ENCODE measurements around the gene IFIH1.

IFIH1 gene

DNA sequence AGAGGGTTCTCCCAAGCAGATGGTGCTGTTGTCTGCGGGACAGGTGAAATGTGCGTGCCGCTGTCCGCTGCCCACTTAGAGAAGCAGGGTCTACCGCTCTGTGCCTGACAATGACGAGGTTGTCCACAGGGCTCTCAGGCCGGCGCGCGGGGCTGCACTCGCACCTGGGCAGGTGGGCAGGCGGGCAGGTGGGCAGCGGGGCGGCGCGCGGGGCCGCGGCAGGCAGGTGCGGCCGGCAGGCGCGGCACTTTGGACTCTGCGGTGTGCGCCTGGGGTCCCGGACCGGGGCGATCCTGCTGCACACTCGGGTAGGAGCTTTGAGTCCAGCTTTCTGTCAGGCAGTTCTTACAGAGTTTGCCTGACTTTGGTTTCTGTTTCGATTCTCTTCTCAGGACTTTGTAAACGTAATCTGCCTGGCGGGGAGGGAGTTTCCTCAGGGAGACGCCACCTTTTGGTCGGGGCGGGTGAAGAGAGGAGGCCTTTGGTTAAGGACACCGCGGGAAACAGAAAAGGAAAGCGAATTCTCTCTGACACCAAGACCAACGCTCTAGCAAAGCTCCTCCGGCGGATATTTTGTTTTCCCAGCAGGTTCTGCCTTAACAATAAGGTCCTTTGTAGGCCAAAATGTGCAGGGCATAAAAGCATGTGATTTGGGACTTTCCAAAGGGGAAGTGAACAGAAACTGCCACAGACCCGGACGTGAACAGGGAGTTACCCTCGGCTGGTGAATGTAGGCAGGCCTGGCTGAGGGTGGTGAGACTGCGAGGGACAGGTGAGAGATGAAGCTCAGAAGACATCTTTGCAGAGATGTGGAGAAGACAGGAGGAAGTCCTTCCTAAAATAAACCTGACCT, at the start of gene IFIH1:
IFIH1 (minus strand) TSS at position 357 of the 853 bp plus-strand sequence. CDS start 377 bp downstream, outside the sequence.
- peak; percentile 90 for DNase-seq (ENCODE audit: low spot score)

- DNase-seq (ENCODE audit: low spot score) = no peak
These were observed 46.9 kb upstream of the IFIH1 start for GRCh38 chr2:162365392-162365791.

- DNase-seq (ENCODE audit: low spot score) = no peak
These were observed 26.1 kb upstream of the IFIH1 start for GRCh38 chr2:162344617-162344950.

DNA sequence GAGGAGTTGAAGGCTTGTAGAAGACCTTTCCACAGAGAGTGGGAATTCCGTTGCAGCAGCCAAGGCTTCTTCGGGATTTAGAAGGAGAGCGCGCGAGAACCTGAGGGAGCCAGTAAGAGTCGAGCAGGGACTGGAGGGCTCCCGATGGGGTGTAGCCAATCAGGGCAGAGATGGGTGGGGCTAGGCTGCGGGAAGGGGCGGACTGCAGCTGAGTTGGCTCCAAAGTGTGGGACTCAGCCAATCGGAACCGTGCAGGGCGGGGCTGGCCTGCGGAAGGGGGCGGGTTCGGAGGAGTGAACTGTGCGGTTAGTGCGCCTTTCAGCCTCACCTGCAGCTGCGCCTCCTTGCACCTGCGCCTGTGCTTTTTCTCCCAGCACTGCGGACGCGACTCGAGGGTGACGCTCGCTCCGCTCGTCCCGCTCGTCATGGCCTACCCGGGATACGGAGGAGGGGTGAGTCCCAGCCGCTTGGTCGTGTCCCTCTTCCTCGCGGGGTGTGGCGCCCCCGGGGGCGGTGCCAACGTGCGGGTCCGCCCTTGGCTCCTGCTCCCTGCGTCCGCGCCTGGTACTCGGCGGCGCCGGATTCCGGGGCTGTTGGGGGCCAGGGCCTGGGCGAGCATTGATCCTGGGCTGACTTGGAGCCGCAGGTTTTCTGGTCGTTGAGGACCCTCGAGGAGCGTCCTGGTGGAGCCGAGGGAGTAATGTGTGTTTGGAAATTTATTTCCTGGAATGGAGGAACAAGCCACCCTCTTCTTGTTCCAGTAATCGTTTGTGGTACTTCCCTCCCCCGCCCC, 25.5 kb upstream of the IFIH1 start, which contains the start of gene GCA:
GCA (plus strand) TSS at position 309 of the 793 bp plus-strand sequence; CDS start at position 426, 117 bp downstream.
- peak; percentile 96 for DNase-seq (ENCODE audit: low spot score)

- DNase-seq (ENCODE audit: low spot score) = no peak
These were observed 25.0 kb upstream of the IFIH1 start for GRCh38 chr2:162343492-162343823.

DNA sequence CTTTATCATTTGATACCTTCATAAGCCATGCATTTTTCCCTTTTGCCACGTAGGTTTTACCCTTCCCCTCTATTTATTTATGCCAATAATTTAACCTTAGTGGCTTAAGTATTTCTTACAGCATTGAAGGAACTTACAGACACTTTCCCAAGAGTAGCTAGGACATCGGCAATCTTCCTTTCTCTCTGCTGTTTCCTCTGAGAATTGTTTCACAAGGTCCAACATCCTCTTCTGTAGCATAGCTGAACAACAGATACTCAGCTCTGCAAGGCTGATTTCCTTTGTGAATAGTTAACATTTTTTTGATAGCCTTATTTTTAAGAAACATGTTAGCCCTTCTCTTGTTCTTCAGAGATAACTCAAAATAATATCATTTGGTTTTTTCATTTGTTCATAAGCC, 24.4 kb upstream of the IFIH1 start:
- DNase-seq (ENCODE audit: low spot score) = no peak

GRCh38 chr2:162342321-162342720, 23.8 kb upstream of the IFIH1 start:
- DNase-seq (ENCODE audit: low spot score) = no peak

DNA sequence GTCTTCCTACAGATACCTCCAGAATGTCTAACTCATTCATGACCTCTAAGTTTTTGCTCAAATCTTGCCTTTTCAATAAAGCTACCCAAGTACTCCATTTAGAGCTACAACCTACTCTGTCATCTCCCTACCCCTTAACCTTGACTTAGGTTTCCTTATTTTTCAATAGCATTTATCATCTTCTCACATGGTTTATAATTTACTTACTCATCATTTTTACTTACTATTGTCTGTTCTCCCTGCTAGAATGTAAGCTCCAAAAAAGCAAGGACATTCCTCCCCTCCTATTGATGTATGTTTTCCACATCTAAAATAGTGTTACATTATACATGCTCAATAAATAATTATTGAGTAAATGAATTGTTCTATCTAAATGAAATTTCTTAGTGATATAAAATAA, 22.3 kb upstream of the IFIH1 start:
- no peak for DNase-seq (ENCODE audit: low spot score)

DNA sequence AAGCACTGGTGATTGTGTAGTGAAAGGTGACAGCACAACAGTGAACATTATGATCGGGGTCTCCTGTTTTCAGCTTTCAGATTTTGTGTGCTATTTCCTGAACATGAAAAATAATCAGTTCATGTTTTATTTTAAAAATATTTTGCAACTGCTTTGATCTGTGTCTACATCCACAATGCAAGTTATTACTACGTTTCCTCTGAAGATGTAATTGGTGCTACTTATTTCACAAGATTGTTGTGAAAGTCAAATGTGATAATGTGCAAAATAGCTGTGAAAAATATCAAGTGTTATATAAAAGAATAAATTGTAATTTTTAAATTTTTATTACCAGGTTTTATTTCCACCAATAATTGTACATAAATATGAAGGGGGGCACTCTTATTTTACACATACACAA, 19.4 kb upstream of the IFIH1 start:
- no peak for DNase-seq (ENCODE audit: low spot score)

DNA sequence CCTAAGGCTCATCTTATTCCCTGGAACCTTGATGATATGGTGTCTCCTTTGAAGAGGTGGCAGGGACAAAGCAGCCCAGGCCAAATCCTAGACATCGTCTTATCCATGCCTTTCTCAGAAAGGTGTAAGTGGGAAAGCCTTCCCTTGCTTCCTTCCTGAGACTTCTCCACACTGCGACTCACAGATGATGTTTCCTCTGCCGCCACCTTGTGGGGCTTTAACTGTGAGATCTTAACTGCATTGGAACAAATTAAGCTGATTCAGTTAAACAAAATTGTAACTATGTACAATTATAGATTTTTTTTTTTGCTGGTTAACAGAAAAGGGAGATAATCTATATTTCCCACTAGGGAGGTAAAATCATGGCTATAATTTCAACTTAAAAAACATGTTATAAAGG, 15.5 kb upstream of the IFIH1 start:
- peak; percentile 30 for DNase-seq (ENCODE audit: low spot score)

GRCh38 chr2:162330881-162331280, 12.4 kb upstream of the IFIH1 start:
- DNase-seq (ENCODE audit: low spot score) = no peak

- DNase-seq (ENCODE audit: low spot score) = no peak
These were observed 10.1 kb upstream of the IFIH1 start for GRCh38 chr2:162328424-162329157.

GRCh38 chr2:162327806-162328205, 9.3 kb upstream of the IFIH1 start:
- no peak for DNase-seq (ENCODE audit: low spot score)

DNA sequence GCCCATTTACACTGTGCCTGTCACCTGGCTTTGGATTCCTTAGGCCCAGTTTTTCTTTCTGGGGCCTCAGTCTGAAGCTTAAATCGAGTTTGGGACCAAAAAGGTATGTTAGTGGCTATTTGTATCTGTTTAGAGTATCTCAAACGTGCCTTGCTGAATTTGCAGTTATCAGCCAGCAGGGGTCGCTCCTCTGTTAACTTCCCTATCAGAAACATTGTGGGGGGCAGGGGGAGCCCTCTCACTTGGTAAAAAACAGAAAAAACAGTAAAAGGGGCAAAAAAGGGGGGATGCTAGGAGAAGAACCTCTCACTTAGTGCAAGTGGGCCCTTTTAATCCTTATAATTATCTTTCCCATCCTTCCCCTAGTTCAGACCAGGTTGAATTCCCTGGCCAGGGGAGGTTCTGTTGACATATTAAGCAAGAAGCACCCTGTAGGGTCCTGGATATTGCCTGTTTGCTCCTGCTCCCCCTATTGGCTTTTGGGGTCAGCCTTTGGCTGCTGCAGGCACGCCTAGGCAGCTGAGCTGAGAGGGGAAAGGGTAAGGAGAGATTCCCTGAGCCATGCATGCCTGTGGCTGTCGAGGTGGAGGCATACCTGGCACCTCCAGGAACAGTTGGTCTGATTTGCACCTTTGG, 8.8 kb upstream of the IFIH1 start:
- DNase-seq (ENCODE audit: low spot score) = no peak

- no peak for DNase-seq (ENCODE audit: low spot score)
These were observed 6.5 kb upstream of the IFIH1 start for GRCh38 chr2:162324953-162325352.

DNA sequence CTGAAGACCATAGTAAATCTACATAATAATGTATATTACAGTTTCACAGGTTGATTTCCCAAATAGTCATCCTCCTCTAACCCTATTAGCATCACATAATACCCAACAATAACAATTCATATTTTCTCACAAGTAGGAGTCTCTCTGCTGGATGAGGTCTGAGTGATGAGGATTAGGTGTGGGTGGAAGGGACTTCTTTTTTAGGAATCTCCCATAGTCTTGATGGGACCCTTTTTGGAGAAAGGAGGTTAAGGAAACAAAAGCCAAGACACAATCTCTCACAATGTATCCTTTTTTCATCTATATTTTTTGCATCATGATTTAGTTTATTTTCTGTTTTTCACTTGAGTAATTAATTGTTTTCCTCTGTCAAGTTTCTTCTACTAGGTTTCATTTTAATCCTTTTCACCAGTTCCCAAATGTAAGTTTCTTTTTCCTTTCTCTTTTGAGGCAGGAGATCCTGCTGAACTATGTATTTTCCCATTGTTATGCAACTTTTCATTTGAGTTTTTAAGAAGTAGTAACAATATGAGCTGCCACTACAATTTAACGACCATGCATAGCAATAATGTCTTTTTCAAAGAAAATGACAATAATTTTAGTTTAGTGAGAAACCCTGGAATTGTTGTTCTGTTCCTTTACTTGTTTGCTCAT, 2.5 kb upstream of the IFIH1 start:
- no peak for DNase-seq (ENCODE audit: low spot score)

DNA sequence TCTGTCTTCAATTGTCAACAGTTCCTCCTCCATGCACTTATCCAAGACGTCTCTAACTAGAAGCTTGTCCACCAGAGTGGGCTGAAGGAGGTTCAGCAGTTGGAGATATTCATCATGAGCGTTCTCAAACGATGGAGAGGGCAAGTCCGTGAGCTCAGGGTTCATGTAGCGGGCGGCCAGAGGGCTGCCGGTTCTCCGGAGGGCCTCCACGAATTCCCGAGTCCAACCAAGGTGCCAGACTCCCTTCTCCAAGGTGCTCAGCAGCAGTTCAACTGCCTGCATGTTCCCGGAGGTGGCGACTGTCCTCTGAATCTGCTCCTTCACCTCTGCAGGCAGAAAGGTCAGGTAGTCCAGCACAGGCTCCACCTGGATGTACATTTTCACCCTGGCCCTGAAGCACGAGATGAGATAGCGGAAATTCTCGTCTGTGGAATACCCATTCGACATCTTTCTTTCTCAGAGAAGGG, 590 bp downstream of the IFIH1 start:
- peak; percentile 40 for DNase-seq (ENCODE audit: low spot score)

GRCh38 chr2:162317058-162317742, 1.3 kb downstream of the IFIH1 start:
- DNase-seq (ENCODE audit: low spot score) = no peak

GRCh38 chr2:162316590-162316989, 1.9 kb downstream of the IFIH1 start:
- no peak for DNase-seq (ENCODE audit: low spot score)

- DNase-seq (ENCODE audit: low spot score) = no peak
These were observed 2.5 kb downstream of the IFIH1 start for GRCh38 chr2:162315938-162316337.

GRCh38 chr2:162312853-162313252, 5.6 kb downstream of the IFIH1 start:
- DNase-seq (ENCODE audit: low spot score) = no peak

Data from AG20443 (cell line).